B cell (primary cell): ENCODE data around the gene NF2.

Experiments
- CTCF ChIP-seq: fragments of 200-600 bp; IDR thresholded peaks from one replicate; pipeline ENCODE4 v1.8.0; 2022; ENCODE audit warnings: antibody characterized with exemption, mild to moderate bottlenecking
- EZH2 ChIP-seq: IDR thresholded peaks from 2 replicates; pipeline ENCODE4 v1.6.1; 2012; ENCODE audit warnings: borderline replicate concordance, low read depth, mild to moderate bottlenecking, moderate library complexity, low read length; ENCODE audit not compliant: insufficient read depth, poor library complexity, severe bottlenecking

DNA sequence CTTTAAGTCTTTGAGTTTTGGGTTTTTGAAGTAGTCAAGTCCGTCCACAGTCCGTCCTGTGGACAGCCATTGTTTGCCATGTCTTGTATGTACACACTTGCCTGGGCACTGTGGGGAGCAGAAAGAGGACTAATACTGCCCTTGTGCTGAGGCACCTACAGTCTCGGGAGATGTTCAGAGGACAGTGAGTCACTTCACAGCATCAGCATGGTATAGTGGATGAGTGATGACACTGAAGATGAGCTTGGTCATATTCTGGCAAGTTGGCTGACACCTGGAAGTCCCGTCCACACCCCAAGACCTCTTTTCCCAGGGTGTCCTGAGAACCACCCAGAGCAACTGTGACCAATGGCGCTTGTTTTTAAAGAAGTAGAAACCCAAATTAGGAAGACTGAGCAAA lies 29.2 kb downstream of the NF2 start:
- TF ChIP-seq EZH2 (no peak), CTCF (no peak)
